Measurements from ENCODE around the gene ADGRV1. TPM values are rescaled to one million over a fixed set of nuclear protein-coding genes. Genes with fewer than 3 reads are reported as not detected.

ADGRV1 gene
- total RNA-seq, 2 donors from 2014 or later = 97.6 to 117 TPM

DNA sequence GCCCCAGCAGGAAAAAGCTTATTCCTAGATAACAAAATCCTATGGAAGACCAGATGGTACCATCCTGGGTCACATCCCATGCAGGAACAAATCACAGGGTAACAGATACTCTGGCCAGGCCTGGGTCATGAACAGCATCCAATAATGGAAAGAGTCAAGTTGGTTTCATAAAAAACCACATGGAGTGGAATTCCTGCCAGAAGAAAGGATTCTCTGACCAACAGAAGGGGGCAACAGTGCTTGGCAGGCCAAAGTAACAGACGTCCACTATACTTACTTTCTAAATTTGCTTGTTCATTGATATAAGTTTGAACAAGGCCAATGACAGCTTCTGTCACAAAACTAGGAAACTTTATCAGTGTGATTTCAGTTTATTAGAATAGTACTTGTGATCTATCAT lies 551.0 kb downstream of the ADGRV1 start:
- Mint-ChIP-seq H3K36me3 (ENCODE audit: low read depth) (peaks cover 19% of the 10 kb centered on the region), H3K27me3 (ENCODE audit: insufficient read depth) (no peaks in the 10 kb centered on the region), H3K27ac (no peak overlapping the region), H3K4me1 (peaks cover 5% of the 10 kb centered on the region), H3K4me3 (no peak overlapping the region), H3K9me3 (peaks cover 9% of the 10 kb centered on the region)
- WGBS, 2 experiments (ENCODE audit: insufficient coverage in 1 of 2, insufficient read length in 1 of 2) = 81% methylated on average over 1 of the region's 1 CpG; no CpG with 5 or more reads in 1 of the 2 experiments
- Histone ChIP-seq H3K36me3 (ENCODE audit: control insufficient read depth, insufficient read depth, low read length) (peaks cover 8% of the 10 kb centered on the region), H3K27me3 (ENCODE audit: control insufficient read depth, insufficient read depth, low read length, poor library complexity, severe bottlenecking) (no peaks in the 10 kb centered on the region), H3K4me1 (ENCODE audit: control insufficient read depth, insufficient read depth, low read length) (peaks cover 5% of the 10 kb centered on the region), H3K27ac (ENCODE audit: low read depth, low read length) (no peak overlapping the region), H3K9ac (ENCODE audit: extremely low read depth, low read length, poor library complexity, severe bottlenecking) (no peak overlapping the region), H3K9me3 (ENCODE audit: control insufficient read depth, low read length) (peaks cover 12% of the 10 kb centered on the region), H3K4me3 (ENCODE audit: low read length) (no peak overlapping the region)
- DNase-seq = no peak
- TF ChIP-seq, protein P1, sequence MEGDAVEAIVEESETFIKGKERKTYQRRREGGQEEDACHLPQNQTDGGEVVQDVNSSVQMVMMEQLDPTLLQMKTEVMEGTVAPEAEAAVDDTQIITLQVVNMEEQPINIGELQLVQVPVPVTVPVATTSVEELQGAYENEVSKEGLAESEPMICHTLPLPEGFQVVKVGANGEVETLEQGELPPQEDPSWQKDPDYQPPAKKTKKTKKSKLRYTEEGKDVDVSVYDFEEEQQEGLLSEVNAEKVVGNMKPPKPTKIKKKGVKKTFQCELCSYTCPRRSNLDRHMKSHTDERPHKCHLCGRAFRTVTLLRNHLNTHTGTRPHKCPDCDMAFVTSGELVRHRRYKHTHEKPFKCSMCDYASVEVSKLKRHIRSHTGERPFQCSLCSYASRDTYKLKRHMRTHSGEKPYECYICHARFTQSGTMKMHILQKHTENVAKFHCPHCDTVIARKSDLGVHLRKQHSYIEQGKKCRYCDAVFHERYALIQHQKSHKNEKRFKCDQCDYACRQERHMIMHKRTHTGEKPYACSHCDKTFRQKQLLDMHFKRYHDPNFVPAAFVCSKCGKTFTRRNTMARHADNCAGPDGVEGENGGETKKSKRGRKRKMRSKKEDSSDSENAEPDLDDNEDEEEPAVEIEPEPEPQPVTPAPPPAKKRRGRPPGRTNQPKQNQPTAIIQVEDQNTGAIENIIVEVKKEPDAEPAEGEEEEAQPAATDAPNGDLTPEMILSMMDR (conservative IDR thresholded peaks at IDR 0.05) = peak; percentile 36

DNA sequence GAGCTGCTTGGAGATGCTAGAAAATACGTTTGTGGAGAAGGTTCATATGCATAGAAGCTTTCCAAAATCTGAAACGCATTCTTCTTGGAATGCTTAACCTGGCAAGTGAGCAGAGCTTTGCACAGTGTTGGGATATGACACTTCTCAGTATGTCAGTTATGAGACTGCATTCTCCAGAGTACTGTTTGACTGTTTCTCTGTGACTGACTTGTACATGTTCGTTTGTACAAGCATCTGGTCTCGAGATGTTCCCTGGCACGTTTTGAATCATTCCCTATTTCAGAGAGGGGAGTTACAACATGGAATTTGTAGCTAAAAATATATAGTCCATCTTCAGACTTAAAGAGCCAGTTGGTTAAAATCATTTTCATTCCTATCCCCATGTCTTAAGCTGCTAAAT lies 552.1 kb downstream of the ADGRV1 start:
- Histone ChIP-seq H3K4me1 (ENCODE audit: control insufficient read depth, insufficient read depth, low read length) (peaks cover 5% of the 10 kb centered on the region), H3K27ac (ENCODE audit: low read depth, low read length) (no peak overlapping the region), H3K27me3 (ENCODE audit: control insufficient read depth, insufficient read depth, low read length, poor library complexity, severe bottlenecking) (no peaks in the 10 kb centered on the region), H3K9ac (ENCODE audit: extremely low read depth, low read length, poor library complexity, severe bottlenecking) (no peak overlapping the region), H3K36me3 (ENCODE audit: control insufficient read depth, insufficient read depth, low read length) (no peaks in the 10 kb centered on the region), H3K4me3 (ENCODE audit: low read length) (no peak overlapping the region), H3K9me3 (ENCODE audit: control insufficient read depth, low read length) (peaks cover 6% of the 10 kb centered on the region)
- Mint-ChIP-seq H3K27me3 (ENCODE audit: insufficient read depth) (no peaks in the 10 kb centered on the region), H3K9me3 (peaks cover 2% of the 10 kb centered on the region), H3K27ac (no peak overlapping the region), H3K4me1 (peaks cover 5% of the 10 kb centered on the region), H3K36me3 (ENCODE audit: low read depth) (peaks cover 14% of the 10 kb centered on the region), H3K4me3 (no peak overlapping the region)
- 89 to 91% methylated on average over 5 of the region's 5 CpGs for WGBS, 2 experiments (ENCODE audit: insufficient coverage in 1 of 2, insufficient read length in 1 of 2)
- TF ChIP-seq, protein P1 (conservative IDR thresholded peaks at IDR 0.05) = no peak
- no peak for DNase-seq

DNA sequence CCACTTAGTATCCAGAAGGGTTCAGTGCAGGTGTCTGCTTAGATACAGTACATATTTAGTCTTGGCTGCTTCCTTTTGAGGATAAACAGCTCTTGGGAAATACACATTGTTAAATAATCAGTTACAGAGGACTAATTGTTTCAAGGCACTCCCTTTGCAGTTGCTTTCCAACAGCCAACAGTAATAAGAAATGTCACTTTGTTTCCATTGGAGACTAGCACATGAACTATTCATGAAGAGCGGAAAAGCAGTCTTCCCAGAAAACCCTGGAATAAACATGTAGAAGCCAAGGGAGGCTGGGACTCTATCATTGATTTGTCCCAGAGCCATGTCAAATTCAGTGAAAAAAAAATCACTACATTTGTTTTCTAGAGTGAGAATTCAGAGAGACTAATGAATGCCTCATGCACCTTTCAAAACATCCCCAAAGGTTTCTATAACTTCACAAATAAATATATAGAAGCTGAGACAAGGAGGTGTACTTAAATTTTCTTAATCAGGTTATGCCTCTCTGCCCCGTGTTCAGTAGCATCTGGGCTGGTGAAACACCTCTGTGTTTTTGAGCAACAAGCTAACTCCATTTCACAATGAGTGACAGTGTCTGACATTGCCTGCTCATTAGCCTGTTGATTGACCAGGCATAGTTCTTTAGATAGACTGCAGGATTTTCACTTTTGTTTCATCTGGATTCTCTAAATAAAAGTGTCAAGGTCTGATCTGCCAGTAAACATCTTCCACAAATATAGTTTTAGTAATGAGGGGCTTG lies 553.1 kb downstream of the ADGRV1 start:
- no peak overlapping the region for H3K27ac ChIP-seq (ENCODE audit: low read depth, low read length)
- H3K9me3 ChIP-seq (ENCODE audit: control insufficient read depth, low read length) = no peaks in the 10 kb centered on the region
- H3K27me3 ChIP-seq (ENCODE audit: control insufficient read depth, insufficient read depth, low read length, poor library complexity, severe bottlenecking) = no peaks in the 10 kb centered on the region
- TF ChIP-seq, protein P1 (conservative IDR thresholded peaks at IDR 0.05) = no peak
- DNase-seq = no peak
- no peak overlapping the region for H3K4me3 ChIP-seq (ENCODE audit: low read length)
- no peaks in the 10 kb centered on the region for H3K36me3 ChIP-seq (ENCODE audit: control insufficient read depth, insufficient read depth, low read length)
- peaks cover 5% of the 10 kb centered on the region for H3K4me1 ChIP-seq (ENCODE audit: control insufficient read depth, insufficient read depth, low read length)
- H3K27me3 Mint-ChIP-seq (ENCODE audit: insufficient read depth) = no peaks in the 10 kb centered on the region
- no peak overlapping the region for H3K9ac ChIP-seq (ENCODE audit: extremely low read depth, low read length, poor library complexity, severe bottlenecking)
- WGBS, 2 experiments (ENCODE audit: insufficient coverage in 1 of 2, insufficient read length in 1 of 2) = 92 to 100% methylated on average over 2 of the region's 2 CpGs
- H3K4me1 Mint-ChIP-seq = peaks cover 5% of the 10 kb centered on the region
- H3K27ac Mint-ChIP-seq = no peak overlapping the region
- no peaks in the 10 kb centered on the region for H3K9me3 Mint-ChIP-seq
- peaks cover 10% of the 10 kb centered on the region for H3K36me3 Mint-ChIP-seq (ENCODE audit: low read depth)
- no peak overlapping the region for H3K4me3 Mint-ChIP-seq

Measured in endodermal cell (in vitro differentiated cells).